H9 (cell line): ENCODE data around the gene SSTR4. TPM values are rescaled to one million over a fixed set of nuclear protein-coding genes. Genes with fewer than 3 reads are reported as not detected.

ENCODE experiments used
- DNase-seq: peaks from one replicate; pipeline ENCODE4 v3.0.0-alpha.2; 2017
- H2AFZ ChIP-seq: one replicate; pipeline ENCODE4 v1.6.1; 2013; ENCODE audit warnings: mild to moderate bottlenecking, low read length, control low read depth, moderate library complexity
- H2AK5ac ChIP-seq: 2 replicates; pipeline ENCODE4 v1.6.1; 2013; ENCODE audit warnings: low read length, control low read depth, mixed read lengths; ENCODE audit not compliant: insufficient read length
- H2BK120ac ChIP-seq: one replicate; pipeline ENCODE4 v1.6.1; 2013; ENCODE audit warnings: low read depth, mild to moderate bottlenecking, low read length, control low read depth, inconsistent platforms; ENCODE audit not compliant: poor library complexity, severe bottlenecking
- H2BK12ac ChIP-seq: 2 replicates; pipeline ENCODE4 v1.6.1; 2013; ENCODE audit warnings: low read length, control low read depth, mixed read lengths, low read depth; ENCODE audit not compliant: insufficient read length
- H2BK15ac ChIP-seq: 2 replicates; pipeline ENCODE4 v1.6.1; 2013; ENCODE audit warnings: low read depth, low read length, control low read depth
- H2BK20ac ChIP-seq: one replicate; pipeline ENCODE4 v1.6.1; 2013; ENCODE audit warnings: low read depth, mild to moderate bottlenecking, low read length, control low read depth, inconsistent platforms; ENCODE audit not compliant: poor library complexity, severe bottlenecking
- H2BK5ac ChIP-seq: 2 replicates; pipeline ENCODE4 v1.6.1; 2013; ENCODE audit warnings: low read length, control low read depth, mixed read lengths; ENCODE audit not compliant: insufficient read length
- H3K14ac ChIP-seq: 2 replicates; pipeline ENCODE4 v1.6.1; 2013; ENCODE audit warnings: low read length, control low read depth; ENCODE audit not compliant: insufficient read depth
- H3K18ac ChIP-seq: 2 replicates; pipeline ENCODE4 v1.6.1; 2013; ENCODE audit warnings: low read depth, mild to moderate bottlenecking, mixed read lengths, low read length, control low read depth; ENCODE audit not compliant: insufficient read length
- H3K23ac ChIP-seq: 2 replicates; pipeline ENCODE4 v1.6.1; 2013; ENCODE audit warnings: low read length, control low read depth, mixed read lengths, low read depth; ENCODE audit not compliant: insufficient read length
- H3K23me2 ChIP-seq: 2 replicates; pipeline ENCODE4 v1.6.1; 2013; ENCODE audit warnings: low read depth, mild to moderate bottlenecking, mixed read lengths, low read length, control low read depth; ENCODE audit not compliant: insufficient read length, poor library complexity, severe bottlenecking
- H3K27ac ChIP-seq: 2 replicates; pipeline ENCODE4 v1.5.1; 2013; ENCODE audit warnings: low read length, control low read depth, mixed read lengths, low read depth; ENCODE audit not compliant: insufficient read length
- H3K27me3 ChIP-seq: 2 replicates; pipeline ENCODE4 v1.6.1; 2013; ENCODE audit warnings: low read length, control low read depth, inconsistent platforms; ENCODE audit not compliant: insufficient read depth
- H3K4ac ChIP-seq: 2 replicates; pipeline ENCODE4 v1.6.1; 2013; ENCODE audit warnings: low read depth, mild to moderate bottlenecking, control low read depth, inconsistent platforms, low read length, moderate library complexity
- H3K4me1 ChIP-seq: 2 replicates; pipeline ENCODE4 v1.6.1; 2013; ENCODE audit warnings: low read length, control low read depth, inconsistent platforms; ENCODE audit not compliant: insufficient read depth
- H3K4me2 ChIP-seq: 2 replicates; pipeline ENCODE4 v1.6.1; 2013; ENCODE audit warnings: low read length, control low read depth, mixed read lengths; ENCODE audit not compliant: insufficient read length, insufficient read depth
- H3K56ac ChIP-seq: 2 replicates; pipeline ENCODE4 v1.6.1; 2013; ENCODE audit warnings: low read depth, mild to moderate bottlenecking, mixed read lengths, low read length, control low read depth; ENCODE audit not compliant: insufficient read length
- H3K79me1 ChIP-seq: 2 replicates; pipeline ENCODE4 v1.6.1; 2013; ENCODE audit warnings: low read depth, mild to moderate bottlenecking, moderate library complexity, low read length, control low read depth, inconsistent platforms; ENCODE audit not compliant: insufficient read depth, poor library complexity, severe bottlenecking
- H3K79me2 ChIP-seq: 2 replicates; pipeline ENCODE4 v1.6.1; 2013; ENCODE audit warnings: low read length, control low read depth, inconsistent platforms; ENCODE audit not compliant: insufficient read depth
- H3K9ac ChIP-seq: 2 replicates; pipeline ENCODE4 v1.6.1; 2013; ENCODE audit warnings: low read length, control low read depth, mixed read lengths; ENCODE audit not compliant: insufficient read length; ENCODE audit errors: extremely low read depth
- H3K9me3 ChIP-seq: one replicate; pipeline ENCODE4 v1.6.1; 2013; ENCODE audit warnings: low read depth, low read length, inconsistent platforms; ENCODE audit not compliant: control insufficient read depth
- H3T11ph ChIP-seq: one replicate; pipeline ENCODE4 v1.6.1; 2013; ENCODE audit warnings: mild to moderate bottlenecking, low read length, control low read depth, inconsistent platforms
- H4K20me1 ChIP-seq: one replicate; pipeline ENCODE4 v1.6.1; 2013; ENCODE audit not compliant: control insufficient read depth, insufficient read length, insufficient read depth
- H4K5ac ChIP-seq: 2 replicates; pipeline ENCODE4 v1.6.1; 2013; ENCODE audit warnings: low read depth, mild to moderate bottlenecking, mixed read lengths, low read length, control low read depth; ENCODE audit not compliant: insufficient read length
- H4K8ac ChIP-seq: replicated peaks from 2 replicates; pipeline ENCODE4 v1.6.1; 2013; ENCODE audit warnings: low read length, control low read depth, mixed read lengths, low read depth; ENCODE audit not compliant: insufficient read length
- H4K91ac ChIP-seq: 2 replicates; pipeline ENCODE4 v1.6.1; 2013; ENCODE audit warnings: low read depth, mild to moderate bottlenecking, moderate library complexity, mixed read lengths, low read length, control low read depth; ENCODE audit not compliant: insufficient read length
- H3K27ac Mint-ChIP-seq, 3 experiments: 2 replicates in 2 of 3; 3 replicates in 1 of 3; pipeline ENCODE4 v1.8.0; 2020 to 2021; ENCODE audit warnings: mixed read lengths in 3 of 3, mild to moderate bottlenecking in 1 of 3, moderate library complexity in 1 of 3
- H3K27me3 Mint-ChIP-seq: 2 replicates; pipeline ENCODE4 v1.8.0; 2021; ENCODE audit warnings: low read depth, mild to moderate bottlenecking, moderate library complexity, mixed read lengths
- H3K36me3 Mint-ChIP-seq, 3 experiments: 2 replicates in 2 of 3; 3 replicates in 1 of 3; pipeline ENCODE4 v1.8.0; 2020 to 2021; ENCODE audit warnings: low read depth in 3 of 3, mixed read lengths in 3 of 3; ENCODE audit not compliant: insufficient read depth in 1 of 3
- H3K4me1 Mint-ChIP-seq, 2 experiments: 2 replicates each; pipeline ENCODE4 v1.8.0; 2020; ENCODE audit warnings: mixed read lengths in 2 of 2
- H3K4me3 Mint-ChIP-seq, 2 experiments: 2 replicates in 1 of 2; 3 replicates in 1 of 2; pipeline ENCODE4 v1.8.0; 2020 to 2021; ENCODE audit warnings: mild to moderate bottlenecking in 2 of 2, mixed read lengths in 2 of 2, moderate library complexity in 1 of 2
- H3K9me3 Mint-ChIP-seq, 2 experiments: 2 replicates in 1 of 2; 3 replicates in 1 of 2; pipeline ENCODE4 v1.8.0; 2020; ENCODE audit warnings: mild to moderate bottlenecking in 2 of 2, mixed read lengths in 2 of 2, moderate library complexity in 1 of 2
- CTCF ChIP-seq: fragments of 200-600 bp; sonication (generic); conservative IDR thresholded peaks from 3 replicates; pipeline ENCODE4 v1.8.0; 2021; ENCODE audit warnings: antibody characterized with exemption, mild to moderate bottlenecking
- WGBS: extraction: QIAGEN DNeasy Blood & Tissue Kit; methylation state at CpG from one replicate; pipeline ENCODE4 v1.1.7; 2013; ENCODE audit warnings: missing lambda C conversion rate, low lambda C conversion rate, mixed read lengths; ENCODE audit not compliant: insufficient read length; ENCODE audit errors: extremely low coverage; 5-methylcytosine and 5-hydroxymethylcytosine counted together
- total RNA-seq: library from RNA; stranded (reverse); gene quantifications from 2 replicates; pipeline ENCODE4 v1.2.1, GENCODE V29; 2021

The SSTR4 gene
- total RNA-seq, 1 experiment from 2014 or later: not detected

- Histone ChIP-seq H4K20me1 (no peaks in the 10 kb centered on the region), H4K8ac (no peak overlapping the region)
- 100% methylated on average over 1 of the region's 2 CpGs for WGBS
Measured at GRCh38 chr20:23063581-23063980, 28.5 kb downstream of the SSTR4 start.

More at GRCh38 chr20:23063581-23063980, 28.5 kb downstream of the SSTR4 start:
- no peaks in the 10 kb centered on the region for H3K36me3 Mint-ChIP-seq
- no peak overlapping the region for H4K5ac ChIP-seq
- H3K56ac ChIP-seq: no peak overlapping the region
- no peak overlapping the region for H2AK5ac ChIP-seq
- no peak overlapping the region for H2BK120ac ChIP-seq
- H2BK15ac ChIP-seq: no peak overlapping the region
- no peaks in the 10 kb centered on the region for H3K9me3 ChIP-seq
- H3K79me1 ChIP-seq: no peaks in the 10 kb centered on the region
- no peaks in the 10 kb centered on the region for H3K79me2 ChIP-seq
- no peak overlapping the region for H2BK20ac ChIP-seq
- no peak overlapping the region for H3K23ac ChIP-seq
- H3K27ac ChIP-seq: no peak overlapping the region
- peaks cover 3% of the 10 kb centered on the region; the same call in 1 of the 2 replicates for H3K4me1 ChIP-seq
- H3K23me2 ChIP-seq: no peaks in the 10 kb centered on the region
- no peak overlapping the region for H2AFZ ChIP-seq
- H3K9ac ChIP-seq: no peak overlapping the region
- DNase-seq: no peak
- H4K91ac ChIP-seq: no peak overlapping the region
- H3K4me2 ChIP-seq: no peak overlapping the region
- no peak overlapping the region for H3T11ph ChIP-seq
- TF ChIP-seq CTCF: no peak
- H2BK12ac ChIP-seq: no peak overlapping the region
- H3K18ac ChIP-seq: no peak overlapping the region
- no peaks in the 10 kb centered on the region; the same call in 1 of the 2 replicates for H3K27me3 Mint-ChIP-seq
- peaks cover 21 to 35% of the 10 kb centered on the region in 2 experiments for H3K4me1 Mint-ChIP-seq
- no peak overlapping the region for H3K14ac ChIP-seq
- H3K9me3 Mint-ChIP-seq: no peaks in the 10 kb centered on the region
- H2BK5ac ChIP-seq: no peak overlapping the region
- H3K27me3 ChIP-seq: no peaks in the 10 kb centered on the region
- H3K4me3 Mint-ChIP-seq: no peak overlapping the region
- no peak overlapping the region for H3K4ac ChIP-seq
- no peak overlapping the region for H3K27ac Mint-ChIP-seq
